ENCODE results near the gene HSP90AB1. TPM values are rescaled to one million over a fixed set of nuclear protein-coding genes. Genes with fewer than 3 reads are reported as not detected.
A peak's percentile ranks its signal among the peaks of the same experiment; 100 is the strongest.

HSP90AB1 gene
- polyA plus RNA-seq, 2 of the 4 experiments (the other 2 are of a cell fraction): 1,136 to 1,155 TPM

DNA sequence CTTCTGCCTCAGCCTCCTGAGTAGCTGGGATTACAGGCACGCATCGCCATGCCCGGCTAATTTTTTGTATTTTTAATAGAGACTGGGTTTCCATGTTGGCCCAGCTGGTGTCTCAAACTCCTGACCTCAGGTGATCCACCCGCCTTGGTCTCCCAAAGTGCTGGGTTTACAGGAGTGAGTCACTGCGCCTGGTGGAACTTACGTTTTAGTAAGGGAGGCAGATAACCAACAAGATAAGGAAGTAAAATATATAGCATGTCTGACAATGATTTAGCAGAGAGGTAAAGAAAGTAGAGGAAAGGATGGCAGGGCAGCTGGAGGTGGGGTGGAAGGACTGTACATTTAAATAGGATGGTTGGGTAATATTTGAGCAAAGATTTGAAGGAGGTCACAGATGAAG, 42.9 kb upstream of the HSP90AB1 start:
- Histone ChIP-seq H3K4me2 (0 out of 3 replicates have a peak overlapping the region, but pooled peaks have one; percentile 5), H3K27ac (no peak overlapping the region), H3K4me1 (peaks cover 12% of the 10 kb centered on the region), H3K9me3 (no peaks in the 10 kb centered on the region), H3K4me3 (no peak overlapping the region)
- 59% methylated on average over 6 of the region's 6 CpGs for WGBS (ENCODE audit: missing lambda C conversion rate)
- ATAC-seq (no peak), DNase-seq (ENCODE audit: low read depth in 1 of 2, low spot score in 1 of 2) (no peak), FAIRE-seq (no peak)
- TF ChIP-seq EP300 (IDR thresholded peaks at IDR 0.05) (no peak), GATA3 (IDR thresholded peaks at IDR 0.05; ENCODE audit: borderline replicate concordance) (peak; percentile 26; the same call in 1 of the 2 replicates)
- POLR2A ChIA-PET: interaction anchor here (1.3 kb wide), 1 partner anchor 15 kb away, joined by 5 read pairs; no protein-coding TSS in a partner anchor
- CTCF ChIA-PET: interaction anchor here (1.4 to 3.7 kb wide), 4 partner anchors 31 to 64 kb away, joined by 3 to 16 read pairs (median 4); no protein-coding TSS in a partner anchor

DNA sequence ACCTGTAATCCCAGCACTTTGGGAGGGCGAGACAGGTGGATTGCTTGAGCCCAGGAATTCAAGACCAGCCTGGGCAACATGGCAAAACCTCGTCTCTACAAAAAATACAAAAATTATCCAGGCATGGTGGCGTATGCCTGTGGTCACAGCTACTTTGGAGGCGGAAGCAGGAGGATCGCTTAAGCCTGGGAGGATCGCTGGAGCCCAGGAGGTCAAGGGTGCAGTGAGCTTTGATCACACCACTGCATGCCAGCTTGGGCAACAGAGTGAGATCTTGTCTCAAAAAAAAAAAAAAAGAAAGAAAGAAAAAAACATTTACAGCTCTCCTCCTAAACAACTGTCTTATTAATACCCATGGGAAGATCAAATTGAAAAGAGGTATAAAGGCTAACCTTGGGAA, 38.9 kb upstream of the HSP90AB1 start:
- FAIRE-seq (no peak), ATAC-seq (no peak), DNase-seq (ENCODE audit: low read depth in 1 of 2, low spot score in 1 of 2) (no peak)
- Histone ChIP-seq H3K4me3 (no peak overlapping the region), H3K27ac (no peak overlapping the region), H3K4me1 (peaks cover 12% of the 10 kb centered on the region), H3K4me2 (no peak overlapping the region), H3K9me3 (no peaks in the 10 kb centered on the region)
- WGBS (ENCODE audit: missing lambda C conversion rate): 75% methylated on average over 6 of the region's 6 CpGs
- ChIA-PET CTCF (interaction anchor here (1.2 to 3.2 kb wide), 5 partner anchors 14 to 49 kb away, joined by 4 to 9 read pairs (median 5); no protein-coding TSS in a partner anchor), POLR2A (no interaction called here)
- TF ChIP-seq SREBF2 (IDR thresholded peaks at IDR 0.05) (no peak), CHD2 (IDR thresholded peaks at IDR 0.05; ENCODE audit: low read length, partially characterized antibody) (no peak), HDAC2 (IDR thresholded peaks at IDR 0.05) (no peak), ZSCAN20 (CRISPR knock-in tag; IDR thresholded peaks at IDR 0.05) (no peak), EHF (CRISPR knock-in tag; IDR thresholded peaks at IDR 0.05) (no peak)

DNA sequence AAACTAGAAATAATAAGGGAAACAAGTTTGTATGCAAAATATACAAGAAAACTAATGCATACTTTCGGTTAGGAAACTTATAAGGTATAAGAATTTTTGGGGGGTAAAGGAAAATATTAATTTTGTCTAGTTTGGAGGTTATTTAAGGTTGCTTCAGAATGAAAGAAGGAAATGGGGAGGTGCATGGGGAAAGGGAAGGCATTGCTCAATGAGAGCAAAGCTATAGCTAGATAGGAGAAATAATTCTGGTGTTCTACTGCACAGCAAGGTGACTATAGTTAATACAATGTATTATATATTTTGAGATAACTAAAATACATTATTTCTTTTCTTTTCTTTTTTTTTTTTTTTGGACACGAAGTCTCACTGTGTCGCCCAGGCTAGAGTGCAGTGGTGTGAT, 35.6 kb upstream of the HSP90AB1 start:
- H3K9me3 ChIP-seq: no peaks in the 10 kb centered on the region
- DNase-seq (ENCODE audit: low read depth in 1 of 2, low spot score in 1 of 2) (no peak), FAIRE-seq (no peak), ATAC-seq (no peak)
- 80% methylated on average over 3 of the region's 3 CpGs for WGBS (ENCODE audit: missing lambda C conversion rate)
- TF ChIP-seq RFX5 (IDR thresholded peaks at IDR 0.05): no peak
- no peak for TF ChIP-seq NR3C1 (IDR thresholded peaks at IDR 0.05)
- no peak for TF ChIP-seq NPAS2 (CRISPR knock-in tag; IDR thresholded peaks at IDR 0.05; ENCODE audit: borderline replicate concordance)
- TF ChIP-seq, protein P1, sequence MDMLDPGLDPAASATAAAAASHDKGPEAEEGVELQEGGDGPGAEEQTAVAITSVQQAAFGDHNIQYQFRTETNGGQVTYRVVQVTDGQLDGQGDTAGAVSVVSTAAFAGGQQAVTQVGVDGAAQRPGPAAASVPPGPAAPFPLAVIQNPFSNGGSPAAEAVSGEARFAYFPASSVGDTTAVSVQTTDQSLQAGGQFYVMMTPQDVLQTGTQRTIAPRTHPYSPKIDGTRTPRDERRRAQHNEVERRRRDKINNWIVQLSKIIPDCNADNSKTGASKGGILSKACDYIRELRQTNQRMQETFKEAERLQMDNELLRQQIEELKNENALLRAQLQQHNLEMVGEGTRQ (IDR thresholded peaks at IDR 0.05): no peak
- TF ChIP-seq JUN (IDR thresholded peaks at IDR 0.05): no peak
- no peak for TF ChIP-seq JUNB (IDR thresholded peaks at IDR 0.05)
- TF ChIP-seq HOXB5 (CRISPR knock-in tag; IDR thresholded peaks at IDR 0.05): no peak
- TF ChIP-seq EHMT2 (IDR thresholded peaks at IDR 0.05; ENCODE audit: low read depth): no peak
- no peak for TF ChIP-seq ZC3H11A (IDR thresholded peaks at IDR 0.05)
- TF ChIP-seq SREBF2 (IDR thresholded peaks at IDR 0.05): no peak
- H3K4me2 ChIP-seq: no peak overlapping the region
- H3K4me3 ChIP-seq: no peak overlapping the region
- no peaks in the 10 kb centered on the region for H3K4me1 ChIP-seq
- ChIA-PET CTCF (no interaction called here), POLR2A (no interaction called here)
- no peak overlapping the region for H3K27ac ChIP-seq

DNA sequence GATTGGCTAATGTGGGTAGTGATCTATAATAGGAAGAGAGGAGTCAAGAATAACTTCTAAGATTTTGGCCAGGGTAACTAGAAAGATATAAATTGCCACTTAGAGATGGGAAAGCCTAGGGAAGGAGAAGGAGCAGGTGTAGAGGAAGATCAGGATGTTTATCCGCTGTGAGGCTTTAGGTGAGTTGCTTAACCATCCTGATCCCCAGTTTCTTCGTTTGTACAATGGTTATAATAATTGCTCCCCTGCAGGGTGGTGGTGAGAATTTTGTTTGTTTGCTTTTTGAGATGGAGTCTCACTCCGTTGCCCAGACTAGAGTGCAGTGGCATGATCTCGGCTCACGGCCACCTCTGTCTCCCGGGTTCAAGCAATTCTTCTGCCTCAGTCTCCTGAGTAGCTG, 32.6 kb upstream of the HSP90AB1 start:
- CTCF ChIA-PET: no interaction called here
- Histone ChIP-seq H3K4me1 (peaks cover 17% of the 10 kb centered on the region), H3K27ac (no peak overlapping the region), H3K4me2 (no peak overlapping the region), H3K4me3 (no peak overlapping the region), H3K9me3 (no peaks in the 10 kb centered on the region)
- TF ChIP-seq NR3C1 (IDR thresholded peaks at IDR 0.05) (no peak), RNF2 (IDR thresholded peaks at IDR 0.05; ENCODE audit: borderline replicate concordance, low read depth) (no peak), EHMT2 (IDR thresholded peaks at IDR 0.05; ENCODE audit: low read depth) (no peak), CHD2 (IDR thresholded peaks at IDR 0.05; ENCODE audit: low read length, partially characterized antibody) (no peak), RAD21 (conservative IDR thresholded peaks at IDR 0.05 in 1 of 2, IDR thresholded peaks at IDR 0.05 in 1 of 2) (no peak)
- DNase-seq (ENCODE audit: low read depth in 1 of 2, low spot score in 1 of 2): no peak
- POLR2A ChIA-PET: no interaction called here
- FAIRE-seq: no peak
- ATAC-seq: no peak
- 86% methylated on average over 6 of the region's 6 CpGs for WGBS (ENCODE audit: missing lambda C conversion rate)

All from A549 (cell line).